ENCODE data around the gene CHD1.

The CHD1 gene

DNA sequence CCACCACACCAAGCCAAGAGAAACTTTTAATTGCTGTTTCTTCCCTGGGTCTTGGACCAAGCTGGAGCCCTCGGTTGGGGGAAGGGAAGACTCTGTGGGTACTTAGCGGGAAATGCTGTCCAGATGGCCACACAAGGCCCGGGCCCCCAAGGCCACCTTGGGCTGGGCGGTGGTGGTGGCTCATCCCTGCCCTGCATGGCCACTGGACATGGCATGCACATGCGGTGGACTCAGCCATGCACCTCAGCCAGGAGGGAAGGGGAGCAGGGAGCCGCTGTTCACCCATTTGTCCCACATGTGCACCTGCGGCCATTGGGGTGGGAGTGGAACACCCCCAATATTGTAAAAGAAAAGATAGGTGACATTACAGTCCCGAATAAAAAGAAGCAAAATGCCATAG is 82.9 kb downstream of the CHD1 start:
- Histone ChIP-seq H3K9me3 (replicated peaks; ENCODE audit: insufficient read depth, low read length) (no peaks in the 10 kb centered on the region), H3K4me1 (ENCODE audit: low read length) (no peaks in the 10 kb centered on the region), H3K9ac (ENCODE audit: low read length) (no peak overlapping the region), H3K27ac (ENCODE audit: low read length) (no peak overlapping the region), H4K20me1 (ENCODE audit: insufficient read depth, low read length) (no peaks in the 10 kb centered on the region), H3K79me2 (ENCODE audit: low read length) (no peaks in the 10 kb centered on the region), H3K4me2 (ENCODE audit: low read depth, low read length) (no peak overlapping the region), H2AFZ (ENCODE audit: low read length) (no peak overlapping the region), H3K27me3 (replicated peaks; ENCODE audit: insufficient read depth, low read length) (no peaks in the 10 kb centered on the region), H3K36me3 (replicated peaks; ENCODE audit: insufficient read depth, low read length) (no peaks in the 10 kb centered on the region), H3F3A (ENCODE audit: insufficient read depth, low read length) (no peaks in the 10 kb centered on the region), H3K9me2 (replicated peaks; ENCODE audit: insufficient read depth, low read length) (no peaks in the 10 kb centered on the region), H3K4me3 (ENCODE audit: low read length) (no peak overlapping the region)
- TF ChIP-seq EZH2phosphoT487 (IDR thresholded peaks at IDR 0.05; ENCODE audit: low read length), result no peak
- TF ChIP-seq, protein P1, sequence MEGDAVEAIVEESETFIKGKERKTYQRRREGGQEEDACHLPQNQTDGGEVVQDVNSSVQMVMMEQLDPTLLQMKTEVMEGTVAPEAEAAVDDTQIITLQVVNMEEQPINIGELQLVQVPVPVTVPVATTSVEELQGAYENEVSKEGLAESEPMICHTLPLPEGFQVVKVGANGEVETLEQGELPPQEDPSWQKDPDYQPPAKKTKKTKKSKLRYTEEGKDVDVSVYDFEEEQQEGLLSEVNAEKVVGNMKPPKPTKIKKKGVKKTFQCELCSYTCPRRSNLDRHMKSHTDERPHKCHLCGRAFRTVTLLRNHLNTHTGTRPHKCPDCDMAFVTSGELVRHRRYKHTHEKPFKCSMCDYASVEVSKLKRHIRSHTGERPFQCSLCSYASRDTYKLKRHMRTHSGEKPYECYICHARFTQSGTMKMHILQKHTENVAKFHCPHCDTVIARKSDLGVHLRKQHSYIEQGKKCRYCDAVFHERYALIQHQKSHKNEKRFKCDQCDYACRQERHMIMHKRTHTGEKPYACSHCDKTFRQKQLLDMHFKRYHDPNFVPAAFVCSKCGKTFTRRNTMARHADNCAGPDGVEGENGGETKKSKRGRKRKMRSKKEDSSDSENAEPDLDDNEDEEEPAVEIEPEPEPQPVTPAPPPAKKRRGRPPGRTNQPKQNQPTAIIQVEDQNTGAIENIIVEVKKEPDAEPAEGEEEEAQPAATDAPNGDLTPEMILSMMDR (IDR thresholded peaks at IDR 0.05; ENCODE audit: low read length), result no peak
- no peak for TF ChIP-seq EZH2 (optimal IDR thresholded peaks at IDR 0.05; ENCODE audit: low read depth, low read length)
- no peak for DNase-seq

DNA sequence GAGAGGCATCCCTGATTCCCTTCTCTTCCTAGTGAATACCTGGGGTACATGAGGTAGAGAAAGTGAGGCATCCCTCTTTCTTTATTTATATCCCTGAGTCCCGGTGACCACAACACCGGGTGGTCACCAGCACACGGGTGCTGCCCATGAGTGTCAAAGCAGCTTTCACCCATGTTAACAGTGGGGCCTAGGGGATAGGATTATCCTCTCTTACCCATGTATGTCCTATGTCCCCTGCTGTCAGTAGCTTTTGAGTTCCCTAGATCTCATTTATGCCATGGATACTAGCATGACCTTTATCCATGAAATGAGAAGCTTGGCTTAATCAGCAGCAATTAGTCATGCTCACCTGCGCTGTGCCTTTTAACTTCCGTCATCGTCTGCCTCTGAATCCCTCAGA is 83.9 kb downstream of the CHD1 start:
- Histone ChIP-seq H3K9me2 (replicated peaks; ENCODE audit: insufficient read depth, low read length) (no peaks in the 10 kb centered on the region), H4K20me1 (ENCODE audit: insufficient read depth, low read length) (no peaks in the 10 kb centered on the region), H3F3A (ENCODE audit: insufficient read depth, low read length) (no peaks in the 10 kb centered on the region), H3K27ac (ENCODE audit: low read length) (no peak overlapping the region), H3K4me2 (ENCODE audit: low read depth, low read length) (no peak overlapping the region), H3K4me3 (ENCODE audit: low read length) (no peak overlapping the region), H3K36me3 (replicated peaks; ENCODE audit: insufficient read depth, low read length) (no peaks in the 10 kb centered on the region), H3K9ac (ENCODE audit: low read length) (no peak overlapping the region), H3K9me3 (replicated peaks; ENCODE audit: insufficient read depth, low read length) (no peaks in the 10 kb centered on the region), H3K4me1 (ENCODE audit: low read length) (no peaks in the 10 kb centered on the region), H3K27me3 (replicated peaks; ENCODE audit: insufficient read depth, low read length) (no peaks in the 10 kb centered on the region), H2AFZ (ENCODE audit: low read length) (no peak overlapping the region), H3K79me2 (ENCODE audit: low read length) (no peaks in the 10 kb centered on the region)
- no peak for TF ChIP-seq EZH2phosphoT487 (IDR thresholded peaks at IDR 0.05; ENCODE audit: low read length)
- TF ChIP-seq EZH2 (optimal IDR thresholded peaks at IDR 0.05; ENCODE audit: low read depth, low read length), result no peak
- TF ChIP-seq, protein P1 (IDR thresholded peaks at IDR 0.05; ENCODE audit: low read length), result no peak
- no peak for DNase-seq

DNA sequence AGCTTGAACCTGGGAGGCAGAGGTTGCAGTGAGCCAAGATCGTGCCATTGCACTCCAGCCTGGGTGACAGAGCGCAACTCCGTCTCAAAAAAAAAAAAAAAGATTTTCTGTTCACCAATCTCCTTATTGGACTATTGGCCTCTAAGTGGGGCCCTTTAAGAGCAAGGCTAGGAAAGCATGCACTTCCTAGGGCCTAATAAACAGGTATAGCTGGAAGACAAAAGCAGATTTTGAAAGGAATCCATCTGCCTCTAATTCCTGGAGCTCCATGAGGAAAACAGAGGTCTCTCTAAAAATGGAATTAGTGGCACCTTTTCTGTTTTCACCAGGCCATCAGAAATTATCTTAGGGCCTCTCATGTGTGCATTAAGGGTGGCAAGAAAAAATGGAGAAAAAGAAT is 85.3 kb downstream of the CHD1 start:
- no peak for DNase-seq
- Histone ChIP-seq H3K79me2 (ENCODE audit: low read length) (no peaks in the 10 kb centered on the region), H3K9me3 (replicated peaks; ENCODE audit: insufficient read depth, low read length) (no peaks in the 10 kb centered on the region), H3K4me1 (ENCODE audit: low read length) (no peaks in the 10 kb centered on the region), H3F3A (ENCODE audit: insufficient read depth, low read length) (no peaks in the 10 kb centered on the region), H2AFZ (ENCODE audit: low read length) (no peak overlapping the region), H3K4me3 (ENCODE audit: low read length) (no peak overlapping the region), H3K27me3 (replicated peaks; ENCODE audit: insufficient read depth, low read length) (no peaks in the 10 kb centered on the region), H3K9me2 (replicated peaks; ENCODE audit: insufficient read depth, low read length) (no peaks in the 10 kb centered on the region), H3K27ac (ENCODE audit: low read length) (no peak overlapping the region), H3K4me2 (ENCODE audit: low read depth, low read length) (no peak overlapping the region), H3K9ac (ENCODE audit: low read length) (no peak overlapping the region), H3K36me3 (replicated peaks; ENCODE audit: insufficient read depth, low read length) (no peaks in the 10 kb centered on the region), H4K20me1 (ENCODE audit: insufficient read depth, low read length) (no peaks in the 10 kb centered on the region)
- TF ChIP-seq EZH2 (optimal IDR thresholded peaks at IDR 0.05; ENCODE audit: low read depth, low read length), result no peak
- TF ChIP-seq, protein P1 (IDR thresholded peaks at IDR 0.05; ENCODE audit: low read length), result no peak
- TF ChIP-seq EZH2phosphoT487 (IDR thresholded peaks at IDR 0.05; ENCODE audit: low read length), result no peak

Measured in MM.1S (cell line).